CD14-positive monocyte (primary cell): Measurements from ENCODE around the gene URB2. TPM values are rescaled to one million over a fixed set of nuclear protein-coding genes. Genes with fewer than 3 reads are reported as not detected.
"Not testable (repeated sequence)": the region's sequence is repeated elsewhere in the genome, so short reads cannot be mapped to it uniquely, and the experiment has no call there.

ENCODE experiments used
- DNase-seq, 3 donors: peaks; one replicate each; pipeline ENCODE4 v3.0.0-alpha.2; 2011 to 2022
- H2AFZ ChIP-seq: 2 replicates; pipeline ENCODE4 v1.6.0; 2012; ENCODE audit warnings: mild to moderate bottlenecking, low read depth, low read length, inconsistent platforms; ENCODE audit not compliant: insufficient read depth, poor library complexity, severe bottlenecking
- H3K27ac ChIP-seq, 2 donors: 1 replicate in 1 of 2; 2 replicates in 1 of 2; pipeline ENCODE4 v1.5.1; 2012 to 2013; ENCODE audit warnings: low read length in 2 of 2, control low read depth in 1 of 2, inconsistent platforms in 1 of 2, low read depth in 1 of 2, mild to moderate bottlenecking in 1 of 2
- H3K27me3 ChIP-seq, 2 donors: one replicate each; pipeline versions ENCODE4 v1.6.0 to v1.6.1; 2011 to 2013; ENCODE audit warnings: low read length in 2 of 2; ENCODE audit not compliant: control insufficient read depth in 2 of 2, insufficient read depth in 2 of 2
- H3K36me3 ChIP-seq, 2 donors: replicated peaks in 1 of 2; 1 replicate in 1 of 2; 2 replicates in 1 of 2; pipeline versions ENCODE4 v1.5.1 to v1.6.1; 2012 to 2013; ENCODE audit warnings: low read length in 2 of 2, control low read depth in 1 of 2, inconsistent platforms in 1 of 2, mild to moderate bottlenecking in 1 of 2; ENCODE audit not compliant: insufficient read depth in 2 of 2, control insufficient read depth in 1 of 2
- H3K4me1 ChIP-seq, 2 donors: 1 replicate in 1 of 2; 2 replicates in 1 of 2; pipeline versions ENCODE4 v1.5.1 to v1.6.1; 2012 to 2013; ENCODE audit warnings: low read length in 2 of 2, control low read depth in 1 of 2, inconsistent platforms in 1 of 2, mild to moderate bottlenecking in 1 of 2, moderate library complexity in 1 of 2; ENCODE audit not compliant: insufficient read depth in 2 of 2, control insufficient read depth in 1 of 2
- H3K4me2 ChIP-seq: replicated peaks from 2 replicates; pipeline ENCODE3; 2012; ENCODE audit warnings: low read length, moderate library complexity, mild to moderate bottlenecking; ENCODE audit not compliant: poor library complexity, severe bottlenecking; ENCODE audit errors: extremely low read depth
- H3K4me3 ChIP-seq, 3 experiments: fragments of 200-600 bp in 1 of 3; sonication (generic) in 1 of 3; replicated peaks in 1 of 3; 1 replicate in 2 of 3; 2 replicates in 1 of 3; pipeline ENCODE4 v1.5.1; 2011 to 2013; ENCODE audit warnings: low read length in 3 of 3, mild to moderate bottlenecking in 3 of 3, control low read depth in 2 of 3, low read depth in 2 of 3, inconsistent platforms in 1 of 3, moderate library complexity in 1 of 3
- H3K79me2 ChIP-seq: 2 replicates; pipeline ENCODE4 v1.6.0; 2012; ENCODE audit warnings: mild to moderate bottlenecking, control low read depth, inconsistent platforms, low read length, moderate library complexity; ENCODE audit not compliant: insufficient read depth
- H3K9ac ChIP-seq: 2 replicates; pipeline ENCODE4 v1.6.0; 2017; ENCODE audit warnings: low read length, mild to moderate bottlenecking; ENCODE audit not compliant: insufficient read depth, poor library complexity, severe bottlenecking
- H3K9me3 ChIP-seq, 2 donors: replicated peaks in 1 of 2; 1 replicate in 1 of 2; 2 replicates in 1 of 2; pipeline versions ENCODE4 v1.5.1 to v1.6.1; 2012 to 2013; ENCODE audit warnings: low read length in 2 of 2, control low read depth in 1 of 2; ENCODE audit not compliant: control insufficient read depth in 1 of 2, insufficient read depth in 1 of 2
- H4K20me1 ChIP-seq: 2 replicates; pipeline ENCODE4 v1.6.0; 2012; ENCODE audit warnings: mild to moderate bottlenecking, low read length, control low read depth, moderate library complexity; ENCODE audit not compliant: insufficient read depth
- H3K27ac Mint-ChIP-seq, 7 donors: one replicate each; pipeline ENCODE4 v1.8.0; 2020; ENCODE audit warnings: mild to moderate bottlenecking in 7 of 7, mixed read lengths in 7 of 7, moderate library complexity in 6 of 7, inconsistent platforms in 2 of 7
- H3K27me3 Mint-ChIP-seq, 3 donors: one replicate each; pipeline ENCODE4 v1.8.0; 2021 to 2022; ENCODE audit warnings: low read depth in 3 of 3, mild to moderate bottlenecking in 3 of 3, mixed read lengths in 3 of 3, moderate library complexity in 3 of 3, inconsistent platforms in 1 of 3
- H3K36me3 Mint-ChIP-seq, 2 donors: one replicate each; pipeline ENCODE4 v1.8.0; 2020; ENCODE audit warnings: mixed read lengths in 2 of 2, inconsistent platforms in 1 of 2, mild to moderate bottlenecking in 1 of 2
- H3K4me1 Mint-ChIP-seq: one replicate; pipeline ENCODE4 v1.8.0; 2020; ENCODE audit warnings: mild to moderate bottlenecking, mixed read lengths
- H3K4me3 Mint-ChIP-seq, 2 donors: one replicate each; pipeline ENCODE4 v1.8.0; 2020; ENCODE audit warnings: mild to moderate bottlenecking in 2 of 2, mixed read lengths in 2 of 2, moderate library complexity in 1 of 2
- H3K9me3 Mint-ChIP-seq, 7 donors: one replicate each; pipeline ENCODE4 v1.8.0; 2020 to 2022; ENCODE audit warnings: mixed read lengths in 7 of 7, mild to moderate bottlenecking in 6 of 7, moderate library complexity in 6 of 7, inconsistent platforms in 2 of 7
- CTCF ChIP-seq: fragments of 200-600 bp; IDR thresholded peaks from one replicate; pipeline ENCODE4 v1.8.0; 2022; ENCODE audit warnings: antibody characterized with exemption, mild to moderate bottlenecking
- WGBS: methylation state at CpG from one replicate; pipeline ENCODE4 v1.1.5; 2013; ENCODE audit warnings: missing lambda C conversion rate; ENCODE audit not compliant: insufficient coverage; 5-methylcytosine and 5-hydroxymethylcytosine counted together
- intact Hi-C, 2 donors: fragments of 100-400 bp; cut with micrococcal nuclease; formaldehyde crosslinking; loops; one replicate each; pipeline versions ENCODE4 v1.15.0 to v1.15.1; 2023
- polyA plus RNA-seq, 3 donors: library from polyadenylated mRNA; depleted of rRNA in 1 of 3; unstranded in 2 of 3; stranded (reverse) in 1 of 3; fragments of 300-500 nt in 2 of 3; fragments of >200 nt in 1 of 3; fragmentation: Illumina TruSeq in 2 of 3; gene quantifications; 1 replicate in 2 of 3; 2 replicates in 1 of 3; pipeline ENCODE4 v1.2.3, GENCODE V29; 2012 to 2021

URB2 gene
- polyA plus RNA-seq, 3 donors = 0.79 to 2.8 (median 1.5) TPM

- peaks cover 0 to 3% of the 10 kb centered on the region in 2 donors for H3K36me3 Mint-ChIP-seq
- no peaks in the 10 kb centered on the region for H3K27me3 ChIP-seq
- intact Hi-C loops = loop anchor here (10.0 kb wide), 2 partner anchors 444 to 1136 kb away; partner anchors contain the start of genes GALNT2 (in 2 of the 2) and RNF187 (in 1 of the 2)
- H3K36me3 ChIP-seq = peaks cover 0 to 10% of the 10 kb centered on the region in 2 donors
- no peak for DNase-seq
- H3K9me3 ChIP-seq = no peaks in the 10 kb centered on the region
- H3K27ac ChIP-seq = no peak overlapping the region
- 54% methylated on average over 3 of the region's 3 CpGs for WGBS
- H3K4me3 ChIP-seq = no peak overlapping the region
- peaks cover 36% of the 10 kb centered on the region for H3K4me1 Mint-ChIP-seq
- H3K9me3 Mint-ChIP-seq = no peaks in the 10 kb centered on the region
- peaks cover 93% of the 10 kb centered on the region for H4K20me1 ChIP-seq
- no peak overlapping the region for H3K9ac ChIP-seq
- no peak overlapping the region for H3K4me2 ChIP-seq
- no peak overlapping the region for H3K27ac Mint-ChIP-seq
- H3K4me3 Mint-ChIP-seq = no peak overlapping the region
- peaks cover 95% of the 10 kb centered on the region for H3K79me2 ChIP-seq
- H3K27me3 Mint-ChIP-seq = no peaks in the 10 kb centered on the region
- no peak for TF ChIP-seq CTCF
- H3K4me1 ChIP-seq = peaks cover 11 to 14% of the 10 kb centered on the region in 2 donors
- H2AFZ ChIP-seq = no peak overlapping the region
Observed at GRCh38 chr1:229620876-229621275, 5.2 kb upstream of the URB2 start.

GRCh38 chr1:229621663-229622062, 4.4 kb upstream of the URB2 start:
- DNase-seq = no peak
- Mint-ChIP-seq H3K4me1 (peaks cover 39% of the 10 kb centered on the region), H3K4me3 (no peak overlapping the region), H3K27me3 (no peaks in the 10 kb centered on the region), H3K27ac (no peak overlapping the region), H3K9me3 (no peaks in the 10 kb centered on the region), H3K36me3 (peaks cover 0 to 3% of the 10 kb centered on the region in 2 donors)
- no peak overlapping the region for H3K9ac ChIP-seq
- H3K27me3 ChIP-seq = no peaks in the 10 kb centered on the region
- H3K27ac ChIP-seq = no peak overlapping the region
- intact Hi-C loops = loop anchor here (10.0 kb wide), 2 partner anchors 443 to 1137 kb away; partner anchors contain the start of genes GALNT2 (in 2 of the 2) and RNF187 (in 1 of the 2)
- peaks cover 14 to 20% of the 10 kb centered on the region in 2 donors for H3K4me1 ChIP-seq
- H4K20me1 ChIP-seq = peaks cover 90% of the 10 kb centered on the region
- no peak overlapping the region for H3K4me3 ChIP-seq
- no peaks in the 10 kb centered on the region for H3K9me3 ChIP-seq
- no peak overlapping the region for H2AFZ ChIP-seq
- WGBS = no CpG with 5 or more reads among the region's 2 CpGs
- peaks cover 0 to 10% of the 10 kb centered on the region in 2 donors for H3K36me3 ChIP-seq
- no peak for TF ChIP-seq CTCF
- H3K4me2 ChIP-seq = no peak overlapping the region
- peaks cover 95% of the 10 kb centered on the region for H3K79me2 ChIP-seq

GRCh38 chr1:229622641-229623120, 3.4 kb upstream of the URB2 start:
- H3K79me2 ChIP-seq = peaks cover 94% of the 10 kb centered on the region
- H4K20me1 ChIP-seq = peaks cover 80% of the 10 kb centered on the region
- not testable (repeated sequence) for H3K4me3 ChIP-seq, H3K36me3 Mint-ChIP-seq, H3K4me2 ChIP-seq, DNase-seq, H3K36me3 ChIP-seq, H3K27ac ChIP-seq, H3K9me3 ChIP-seq, H3K4me3 Mint-ChIP-seq, H3K27me3 Mint-ChIP-seq, H3K9me3 Mint-ChIP-seq, H3K9ac ChIP-seq, H3K27me3 ChIP-seq, H3K27ac Mint-ChIP-seq, H2AFZ ChIP-seq
- intact Hi-C loops = loop anchor here (10.0 kb wide), 2 partner anchors 442 to 1138 kb away; partner anchors contain the start of genes GALNT2 (in 2 of the 2) and RNF187 (in 1 of the 2)
- peaks cover 20 to 30% of the 10 kb centered on the region in 2 donors for H3K4me1 ChIP-seq
- peaks cover 49% of the 10 kb centered on the region for H3K4me1 Mint-ChIP-seq
- WGBS = 88% methylated on average over 3 of the region's 10 CpGs
